Choroid plexus epithelial cell (primary cell): ENCODE data around the gene ZNF783.
A peak's percentile ranks its signal among the peaks of the same experiment; 100 is the strongest.
"Not testable (repeated sequence)": the region's sequence is repeated elsewhere in the genome, so short reads cannot be mapped to it uniquely, and the experiment has no call there.

Experiments used
- DNase-seq: peaks from one replicate; pipeline ENCODE4 v3.0.0-alpha.2; 2010; ENCODE audit warnings: low read depth
- H3K4me3 ChIP-seq: 2 replicates; pipeline ENCODE4 v1.5.1; 2011; ENCODE audit warnings: low read depth, mild to moderate bottlenecking, control low read depth, low read length, moderate library complexity
- CTCF ChIP-seq: conservative IDR thresholded peaks from 2 replicates; pipeline ENCODE4 v1.5.1; 2011; ENCODE audit warnings: low read depth, mild to moderate bottlenecking, control low read depth, inconsistent platforms, low read length, moderate library complexity

The ZNF783 gene

GRCh38 chr7:149223176-149223575 is 38.8 kb upstream of the ZNF783 start:
- no peak for TF ChIP-seq CTCF
- H3K4me3 ChIP-seq, result no peak overlapping the region
- no peak for DNase-seq

- no peak for DNase-seq
- TF ChIP-seq CTCF, result no peak
- H3K4me3 ChIP-seq, result no peak overlapping the region
Measured at GRCh38 chr7:149223761-149224160, 38.2 kb upstream of the ZNF783 start.

GRCh38 chr7:149224352-149224751 is 37.6 kb upstream of the ZNF783 start:
- DNase-seq, result no peak
- no peak for TF ChIP-seq CTCF
- no peak overlapping the region for H3K4me3 ChIP-seq

GRCh38 chr7:149225106-149225505 is 36.9 kb upstream of the ZNF783 start:
- TF ChIP-seq CTCF, result no peak
- H3K4me3 ChIP-seq, result no peak overlapping the region
- no peak for DNase-seq

GRCh38 chr7:149225656-149226055 is 36.3 kb upstream of the ZNF783 start:
- no peak for DNase-seq
- no peak overlapping the region for H3K4me3 ChIP-seq

GRCh38 chr7:149226366-149226765 is 35.6 kb upstream of the ZNF783 start:
- H3K4me3 ChIP-seq, DNase-seq: not testable (repeated sequence)

More at GRCh38 chr7:149225656-149226055, 36.3 kb upstream of the ZNF783 start:
- TF ChIP-seq CTCF, result no peak

- H3K4me3 ChIP-seq, result no peak overlapping the region
- DNase-seq, result peak; percentile 20
- TF ChIP-seq CTCF, result no peak
Measured at GRCh38 chr7:149226840-149227494, 35.0 kb upstream of the ZNF783 start.
